NOMO-1 treated with dmso at 0.1 percent for 144 hours (cell line): ENCODE results near the gene SRRT.
"Not testable (repeated sequence)": the region's sequence is repeated elsewhere in the genome, so short reads cannot be mapped to it uniquely, and the experiment has no call there.

Experiments
- DNase-seq: peaks from one replicate; lab custom pipeline; 2025; ENCODE audit not compliant: unreplicated experiment; lab: John Stamatoyannopoulos, UW

SRRT gene

DNA sequence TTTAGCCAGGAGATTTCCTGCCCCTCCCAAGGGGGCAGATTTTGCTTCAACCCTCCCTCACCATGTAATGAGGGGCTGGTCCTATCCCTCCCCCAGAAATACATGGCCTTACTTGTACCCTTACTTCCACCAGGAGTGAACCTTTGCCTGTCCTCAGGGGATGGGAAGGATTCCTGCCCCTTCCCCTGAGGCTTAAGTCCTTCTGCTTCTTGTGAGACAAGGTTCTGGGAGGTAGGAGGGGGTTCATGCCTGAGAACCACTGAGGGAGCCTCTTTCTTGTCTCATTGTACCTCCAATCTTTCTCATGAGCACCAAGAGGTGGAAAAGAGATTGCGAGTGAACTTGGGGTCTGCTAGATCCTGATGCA is 54.9 kb downstream of the SRRT start:
- no peak for DNase-seq

GRCh38 chr7:100933734-100934133 is 58.8 kb downstream of the SRRT start:
- DNase-seq = no peak

- not testable (repeated sequence) for DNase-seq
These were observed 60.5 kb downstream of the SRRT start for GRCh38 chr7:100935381-100935780.

- not testable (repeated sequence) for DNase-seq
These were observed 61.3 kb downstream of the SRRT start for GRCh38 chr7:100936167-100936566.
